Stimulated activated CD8-positive, alpha-beta memory T cell treated with anti-CD3 and anti-CD28 coated beads, Interleukin-15, amount 100 ng/mL, for 48 hours (primary cell): ENCODE data around the gene CD48.
"Not testable (repeated sequence)": the region's sequence is repeated elsewhere in the genome, so short reads cannot be mapped to it uniquely, and the experiment has no call there.

Source experiments
- DNase-seq, 2 donors: peaks; one replicate each; pipeline ENCODE4 v3.0.0-alpha.2; 2020; ENCODE audit warnings: low read depth in 2 of 2

CD48 gene

DNA sequence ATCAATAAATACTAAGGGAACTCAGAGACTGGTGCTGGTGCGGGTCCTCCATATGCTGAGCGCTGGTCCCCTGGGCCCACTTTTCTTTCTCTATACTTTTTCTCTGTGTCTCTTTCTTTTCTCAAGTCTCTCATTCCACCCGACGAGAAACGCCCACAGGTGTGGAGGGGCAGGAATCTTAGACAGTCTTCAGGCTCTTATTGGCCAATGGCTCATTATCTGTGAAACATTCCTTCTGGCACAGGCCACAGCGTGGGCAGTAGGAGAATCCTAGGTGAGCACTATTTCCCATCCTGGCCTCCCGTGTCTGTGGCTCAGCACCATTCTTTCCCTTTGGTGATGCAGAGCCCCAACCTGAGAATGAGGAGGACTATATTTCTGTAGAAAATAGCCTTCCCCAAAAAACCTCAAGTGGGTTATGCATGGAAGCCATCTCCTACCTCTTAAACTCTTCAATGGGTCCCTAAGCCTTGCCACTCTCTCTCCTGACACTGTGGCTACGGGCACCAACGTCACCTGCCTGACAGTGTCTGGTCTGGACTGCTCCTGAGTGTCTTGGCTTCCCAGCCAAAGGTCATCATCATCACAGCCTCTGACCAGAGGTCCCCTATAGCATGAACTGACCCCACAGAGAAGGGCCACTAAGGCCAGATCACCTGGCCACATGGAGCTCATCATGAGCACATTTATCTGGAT, 58.5 kb downstream of the CD48 start:
- no peak for DNase-seq

DNA sequence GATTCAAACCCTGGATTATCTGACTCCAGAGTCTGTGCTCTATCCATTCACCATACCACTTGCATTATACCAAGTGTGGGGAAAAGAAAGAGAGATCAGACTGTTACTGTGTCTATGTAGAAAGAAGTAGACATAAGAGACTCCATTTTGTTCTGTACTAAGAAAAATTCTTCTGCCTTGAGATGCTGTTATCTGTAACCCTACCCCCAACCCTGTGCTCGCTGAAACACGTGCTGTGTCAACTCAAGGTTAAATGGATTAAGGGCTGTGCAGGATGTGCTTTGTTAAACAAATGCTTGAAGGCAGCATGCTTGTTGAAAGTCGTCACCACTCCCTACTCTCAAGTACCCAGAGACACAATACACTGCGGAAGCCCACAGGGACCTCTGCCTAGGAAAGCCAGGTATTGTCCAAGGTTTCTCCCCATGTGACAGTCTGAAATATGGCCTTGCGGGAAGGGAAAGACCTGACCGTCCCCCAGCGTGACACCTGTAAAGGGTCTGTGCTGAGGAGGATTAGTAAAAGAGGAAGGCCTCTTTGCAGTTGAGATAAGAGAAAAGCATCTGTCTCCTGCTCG, 59.5 kb downstream of the CD48 start:
- DNase-seq, result not testable (repeated sequence)

GRCh38 chr1:160651433-160652064, 60.1 kb downstream of the CD48 start:
- no peak for DNase-seq

DNA sequence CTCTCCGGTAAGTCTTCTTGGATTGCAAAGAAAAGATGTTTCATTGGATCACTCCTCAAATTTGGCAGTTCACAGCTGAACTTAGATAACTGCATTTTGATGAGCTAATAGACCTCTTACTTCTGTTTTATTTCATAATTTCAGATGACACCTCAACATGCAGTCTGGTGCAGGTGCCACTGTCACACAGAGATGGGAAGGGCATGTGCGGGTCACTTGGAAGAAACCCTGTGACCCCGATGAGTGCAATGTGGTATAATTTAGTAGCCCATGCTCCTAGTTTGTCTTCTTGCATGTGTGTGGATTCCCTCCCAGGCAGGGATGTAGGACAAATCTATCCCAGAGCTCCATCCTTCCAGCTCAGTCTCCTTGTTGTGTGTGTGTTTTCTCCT, 64.3 kb downstream of the CD48 start:
- DNase-seq, result no peak

- DNase-seq, result no peak
These were observed 64.8 kb downstream of the CD48 start, which contains the start of gene SLAMF1 for GRCh38 chr1:160646711-160647328. SLAMF1 (minus strand) TSS chr1:160647044; CDS start chr1:160646945, 99 bp downstream.

DNA sequence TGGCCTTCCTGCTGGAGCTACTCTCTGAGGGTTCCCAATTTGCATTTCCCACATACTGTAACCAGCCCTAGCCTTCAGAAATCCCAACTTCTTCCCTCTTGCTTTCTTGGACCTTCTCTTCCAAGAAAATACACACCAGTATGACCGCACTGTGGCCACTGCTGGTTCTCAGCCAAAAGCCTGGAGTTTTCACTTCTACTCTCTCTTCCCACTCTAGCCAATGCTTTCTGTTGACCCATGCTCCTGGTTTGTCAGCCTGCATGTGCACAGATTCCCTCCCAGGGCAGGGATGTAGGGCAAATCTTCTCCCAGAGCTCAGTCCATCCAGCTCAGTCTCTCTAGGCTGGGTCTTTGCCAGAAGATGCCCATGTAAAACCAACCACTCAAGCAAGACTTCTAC, 65.4 kb downstream of the CD48 start:
- no peak for DNase-seq

DNA sequence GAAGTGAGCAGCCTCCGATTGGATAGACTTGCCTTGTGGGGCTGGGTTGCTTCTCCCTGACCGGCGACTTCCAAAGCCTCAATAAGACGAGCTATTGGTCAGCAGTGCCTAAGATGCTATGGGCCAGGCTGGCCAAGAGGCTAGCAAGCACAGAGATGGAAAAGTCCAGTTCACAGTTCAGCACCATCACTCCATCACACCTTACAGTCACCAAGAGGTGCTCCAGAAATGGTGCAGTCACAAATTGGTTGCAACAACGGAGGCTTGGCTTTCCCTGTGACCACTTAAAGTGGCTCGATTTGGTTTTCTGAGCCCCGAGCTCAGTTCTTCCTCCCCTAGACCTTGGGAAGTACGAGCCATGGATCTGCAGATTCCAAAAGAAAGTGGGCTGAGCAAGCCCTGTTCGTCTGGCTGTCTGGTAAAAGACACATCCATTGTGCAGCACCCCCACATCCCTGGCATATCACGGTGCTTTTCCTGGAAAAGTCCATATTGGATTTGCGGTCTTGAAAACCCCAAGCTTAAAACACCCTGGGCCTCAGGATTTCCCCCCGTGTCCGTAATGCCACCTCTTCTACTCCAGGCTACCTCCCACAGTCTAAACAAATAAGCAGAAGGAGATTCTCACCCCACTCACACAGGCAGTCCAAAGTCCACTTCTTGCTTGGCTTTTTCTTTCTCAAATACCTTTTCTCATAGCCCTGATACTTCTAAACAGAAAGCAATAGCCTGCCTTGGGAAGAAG, 66.1 kb downstream of the CD48 start:
- no peak for DNase-seq

- no peak for DNase-seq
These were observed 67.2 kb downstream of the CD48 start for GRCh38 chr1:160644399-160644798.

DNA sequence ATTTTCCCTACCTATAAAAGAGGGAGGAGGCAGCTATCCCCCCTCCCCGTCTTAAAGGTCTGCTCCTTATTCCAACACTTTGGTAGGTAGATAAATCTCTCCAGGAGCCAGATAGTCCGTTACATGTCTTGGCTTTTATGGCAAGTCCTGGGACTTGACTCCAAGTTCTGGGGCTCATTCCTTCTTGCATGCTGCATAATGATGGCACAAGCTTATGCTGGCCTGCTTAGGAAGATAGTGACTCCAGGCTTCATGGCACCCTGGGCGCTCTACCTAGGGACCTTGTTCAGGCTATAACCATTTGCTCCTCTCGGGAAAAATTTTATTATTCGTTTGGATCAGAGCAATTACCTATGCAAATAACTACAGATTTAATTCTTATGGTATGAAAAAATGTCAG, 68.5 kb downstream of the CD48 start:
- no peak for DNase-seq

DNA sequence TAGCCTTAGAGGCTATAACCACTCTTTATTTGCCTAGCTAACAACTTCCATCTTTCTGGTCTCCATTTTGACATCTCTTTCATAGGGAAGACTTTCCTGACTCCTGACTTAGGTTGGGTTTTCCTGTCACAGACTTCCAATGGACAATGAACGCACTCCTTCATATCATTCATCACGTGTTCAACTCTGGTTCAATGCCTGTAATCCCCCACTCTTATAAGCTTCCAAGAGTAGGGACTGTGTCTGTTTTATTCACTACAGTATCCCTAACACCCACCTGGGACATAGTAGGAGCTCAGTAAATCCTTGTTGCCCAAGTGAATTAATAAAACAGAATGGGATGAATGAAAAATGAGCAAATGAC, 69.4 kb downstream of the CD48 start:
- DNase-seq, result no peak

- no peak for DNase-seq
These were observed 70.0 kb downstream of the CD48 start for GRCh38 chr1:160641323-160642280.

DNA sequence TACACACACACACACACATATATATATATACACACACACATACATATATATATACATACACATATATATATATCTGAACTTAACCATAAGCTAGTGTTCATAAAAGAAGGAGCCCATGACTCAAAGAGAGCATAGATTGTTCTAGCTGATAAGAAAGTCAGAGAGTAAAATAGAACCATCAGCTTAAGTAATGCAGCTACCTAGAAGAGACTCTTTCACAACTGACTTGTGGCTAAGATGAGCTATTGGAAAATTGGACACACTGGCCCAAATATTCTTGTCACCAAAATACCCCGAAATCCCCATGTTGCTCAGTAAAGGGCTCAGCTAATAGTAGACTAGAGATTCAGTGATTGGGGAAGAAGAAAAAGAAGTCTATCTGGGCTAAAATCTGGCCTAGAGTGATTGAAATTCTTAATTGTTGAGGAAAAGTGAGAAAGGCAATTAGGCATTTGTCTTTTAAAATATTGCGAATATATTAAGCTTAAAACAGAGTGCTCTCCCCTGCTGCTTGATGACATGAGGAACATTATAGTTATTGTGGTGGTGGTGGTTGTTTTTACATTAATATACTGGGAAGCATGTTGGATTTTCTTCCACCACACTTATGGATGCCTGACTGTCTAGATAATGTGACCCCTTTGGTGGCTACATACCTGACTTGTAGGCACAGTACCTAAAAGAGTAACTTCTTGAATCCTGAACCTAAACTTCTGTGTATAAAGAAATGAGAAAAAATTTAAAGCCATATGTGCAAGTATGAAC, 71.1 kb downstream of the CD48 start:
- no peak for DNase-seq

DNA sequence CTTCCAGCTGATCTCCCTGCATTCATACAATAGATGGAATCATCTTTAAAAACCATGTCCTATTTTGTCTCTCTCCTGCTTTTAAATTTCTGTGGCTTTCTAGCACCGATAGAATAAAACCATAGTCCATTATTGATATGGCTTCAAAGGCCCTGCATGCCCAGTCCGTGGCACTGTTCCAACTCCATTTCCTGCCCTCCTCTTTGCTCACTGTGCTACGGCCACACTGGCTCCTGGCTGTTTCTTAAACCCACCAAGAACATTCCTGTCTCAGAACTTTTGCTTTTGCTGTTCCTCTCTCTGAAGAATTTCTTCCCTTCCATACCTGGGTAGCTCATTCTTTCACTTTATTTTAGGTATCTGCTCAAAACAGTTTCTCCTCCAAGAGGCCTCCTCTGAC, 72.0 kb downstream of the CD48 start:
- no peak for DNase-seq

DNA sequence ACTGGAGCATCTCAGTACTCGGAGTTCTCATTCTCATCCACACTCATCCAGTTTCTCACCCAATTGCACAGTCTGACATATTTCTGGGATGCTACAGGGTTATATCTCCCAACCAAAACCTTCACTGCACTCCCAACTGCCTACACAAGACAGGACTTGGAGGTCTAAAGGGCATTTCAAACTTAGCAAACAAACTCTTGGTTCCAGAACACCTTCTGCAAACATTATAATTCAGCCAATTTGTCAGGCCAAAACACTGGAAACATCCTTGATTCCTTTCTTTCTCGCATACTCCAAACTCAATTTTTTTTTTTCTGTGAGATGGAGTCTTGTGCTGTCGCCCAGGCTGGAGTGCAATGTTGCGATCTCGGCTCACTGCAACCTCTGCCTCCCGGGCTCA, 72.7 kb downstream of the CD48 start:
- DNase-seq, result no peak

GRCh38 chr1:160638540-160638857, 73.1 kb downstream of the CD48 start:
- no peak for DNase-seq

DNA sequence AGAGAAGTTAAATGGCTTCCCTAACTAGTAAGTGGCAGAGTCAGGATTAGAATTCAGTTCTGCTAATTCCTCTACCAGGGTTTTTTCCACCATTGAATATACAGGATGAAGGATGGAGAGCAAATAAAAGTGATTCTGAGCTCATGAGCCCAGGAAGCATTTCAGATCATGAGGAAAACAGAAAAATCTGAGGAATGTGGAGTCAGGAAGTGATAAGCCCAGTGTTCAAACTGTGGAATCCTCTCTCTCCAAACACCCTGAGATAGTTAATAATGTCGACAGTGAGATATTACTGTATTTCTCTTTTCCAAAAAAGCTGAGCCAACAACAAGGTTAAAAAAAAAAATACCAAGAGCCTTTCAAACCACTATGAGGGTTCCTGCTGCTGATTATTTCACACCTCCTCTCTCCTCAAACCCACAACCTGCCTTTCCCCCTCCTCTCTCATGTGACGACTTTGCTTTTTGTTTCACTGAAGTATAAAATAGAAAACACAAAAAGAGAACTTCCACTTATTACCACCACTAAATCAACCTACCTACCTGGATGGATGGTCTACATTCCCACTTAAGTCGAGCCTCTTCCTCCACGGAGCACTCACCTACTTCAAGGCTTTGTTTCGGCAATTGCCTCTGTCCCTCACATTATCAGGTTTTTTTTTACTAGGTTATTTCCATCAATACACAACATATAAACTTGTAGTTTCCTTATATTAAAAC, 73.6 kb downstream of the CD48 start:
- no peak for DNase-seq

GRCh38 chr1:160637065-160637464, 74.6 kb downstream of the CD48 start:
- no peak for DNase-seq

- no peak for DNase-seq
These were observed 75.1 kb downstream of the CD48 start for GRCh38 chr1:160636547-160636946.

DNA sequence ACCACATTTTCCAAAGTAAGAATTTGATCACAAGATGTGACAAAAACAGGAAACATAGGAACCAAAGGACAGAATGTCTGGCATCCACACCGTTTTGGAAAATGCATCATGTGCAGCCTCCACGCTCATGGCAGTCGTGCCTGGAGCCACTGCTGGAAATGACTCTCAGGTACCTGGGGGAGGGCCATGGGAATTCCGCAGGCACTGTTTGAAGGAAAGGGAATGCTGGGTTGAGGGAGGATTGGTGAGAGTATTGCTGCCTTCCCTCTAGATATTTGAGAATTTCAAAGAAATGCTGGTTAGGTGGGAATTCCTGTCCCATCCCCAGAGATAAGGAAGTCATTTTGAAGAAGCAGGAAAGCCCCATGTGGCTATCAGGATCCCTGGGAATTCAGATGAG, 75.5 kb downstream of the CD48 start:
- no peak for DNase-seq
